Heart right ventricle (tissue), 16 donors: ENCODE results near the gene GNPDA1. TPM values are rescaled to one million over a fixed set of nuclear protein-coding genes. Genes with fewer than 3 reads are reported as not detected.

Experiments
- ATAC-seq, 8 donors: fragments of 200-7000 bp; cut with Tn5 transposase; one replicate each; pipeline ENCODE4 v1.9.1; 2020; ENCODE audit warnings: mild to moderate bottlenecking in 8 of 8, moderate library complexity in 8 of 8, moderate number of reproducible peaks in 1 of 8
- DNase-seq, 2 donors: peaks; one replicate each; pipeline ENCODE4 v3.0.0-alpha.2; 2020
- H3K27ac ChIP-seq, 10 donors: fragments of 200-600 bp; sonication (generic) in 2 of 10; one replicate each; pipeline versions ENCODE4 v1.5.0 to v1.8.0; 2020 to 2022; ENCODE audit warnings: mild to moderate bottlenecking in 3 of 10
- H3K27me3 ChIP-seq, 7 donors: fragments of 200-600 bp; one replicate each; pipeline ENCODE4 v1.8.0; 2021 to 2022; ENCODE audit warnings: mild to moderate bottlenecking in 2 of 7
- H3K36me3 ChIP-seq, 9 donors: fragments of 200-600 bp; sonication (generic) in 1 of 9; one replicate each; pipeline versions ENCODE4 v1.5.0 to v1.8.0; 2020 to 2022; ENCODE audit warnings: mild to moderate bottlenecking in 2 of 9
- H3K4me1 ChIP-seq, 9 donors: fragments of 200-600 bp; sonication (generic) in 1 of 9; one replicate each; pipeline versions ENCODE4 v1.5.0 to v1.8.0; 2020 to 2022; ENCODE audit warnings: mild to moderate bottlenecking in 4 of 9
- H3K4me3 ChIP-seq, 10 donors: fragments of 200-600 bp; sonication (generic) in 2 of 10; one replicate each; pipeline versions ENCODE4 v1.5.0 to v1.8.0; 2020 to 2022; ENCODE audit warnings: mild to moderate bottlenecking in 7 of 10, moderate library complexity in 2 of 10
- H3K9me3 ChIP-seq, 11 donors: fragments of 200-600 bp in 10 of 11; sonication (generic) in 2 of 11; one replicate each; pipeline versions ENCODE4 v1.5.0 to v1.8.0; 2013 to 2022; ENCODE audit warnings: mild to moderate bottlenecking in 2 of 11, control low read depth in 1 of 11, moderate library complexity in 1 of 11
- CTCF ChIP-seq, 9 donors: fragments of 200-600 bp; sonication (generic) in 2 of 9; IDR thresholded peaks; one replicate each; pipeline versions ENCODE4 v1.5.0 to v1.8.0; 2021 to 2022; ENCODE audit warnings: antibody characterized with exemption in 9 of 9, mild to moderate bottlenecking in 5 of 9, moderate library complexity in 1 of 9
- WGBS, 2 donors: extraction: QIAGEN DNeasy Blood & Tissue Kit; methylation state at CpG; one replicate each; pipeline ENCODE4 v1.1.7; 2013; ENCODE audit warnings: inconsistent platforms in 1 of 2; 5-methylcytosine and 5-hydroxymethylcytosine counted together
- intact Hi-C, 10 donors: fragments of 100-400 bp; cut with DNase I; formaldehyde crosslinking; loops; one replicate each; pipeline versions ENCODE4 v1.11.1 to v1.14.2; 2022
- polyA plus RNA-seq, 2 donors: library from polyadenylated mRNA; stranded (reverse); fragments of 200-250 nt; gene quantifications; one replicate each; pipeline ENCODE4 v1.2.3, GENCODE V29; 2013
- total RNA-seq, 10 donors: library from RNA; stranded (reverse); fragmentation: NEBNext Ultra II Directional in 3 of 10; extraction: Animal tissue kit (Norgen Biotek cat#: 25700) in 3 of 10; gene quantifications; one replicate each; pipeline versions ENCODE4 v1.2.1 to v1.2.4, GENCODE V29; 2021 to 2023
- donor health status: Arrhythmogenic right ventricular cardiomyopathy.
- donor health status: ischemic (EF 13 %, LVEDD 7.1; RV severe dilation, severe dysfunction).
- donor health status: healthy with polysubstance abuse.
- donor health status: DM: no; HTN: yes; CAD: no.
- donor health status: DM: no; HTN: no; CAD: no.
- donor health status: ischemic (EF 25% LVEDD 6.9; RV normal size, moderate dysfunction).
- donor health status: ischemic (EF 25% LVEDD 5.7; RV mildly dilated, moderate dysfunction).
- donor health status: healthy.
- donor health status: DM: yes; HTN: yes; CAD: no.
- donor health status: Ischemic cardiomyopathy.
- donor health status: ischemic (EF 35%, LVEDD 5.7; RV mildly dilated, moderate dysfunction).
- donor health status: nonischemic (EF 11% LVEDD 7.7; RV severe dilation, severe dysfunction).
- donor health status: DM: yes; HTN: yes; CAD: no.
- donor health status: PGD.
- donor health status: ischemic (EF 29% LVEDD 5.4; RV normal size, mild dysfunction).
- donor health status: nonischemic (EF 23%, LVEDD 6.1; RV moderate dilation, normal function).

Gene GNPDA1
- total and polyA plus RNA-seq, 12 donors, result 11.6 to 24.3 (median 20.3) TPM

GRCh38 chr5:142011572-142012185 is 1.1 kb downstream of the GNPDA1 start:
- DNase-seq (no peak), ATAC-seq (peak in 1 of 8 donors; percentile 8)
- peak overlapping the region in 4 of 10 donors; percentile 87 to 94 (median 89) for H3K27ac ChIP-seq
- no peak for TF ChIP-seq CTCF (IDR thresholded peaks at IDR 0.05)
- peak overlapping the region in 7 of 10 donors; percentile 67 to 85 (median 77) for H3K4me3 ChIP-seq
- no peaks in the 10 kb centered on the region for H3K27me3 ChIP-seq
- 91 to 93% methylated on average over 9 of the region's 9 CpGs for WGBS, 2 donors
- peaks cover 0 to 60% (median 10%) of the 10 kb centered on the region in 9 donors for H3K4me1 ChIP-seq
- no peaks in the 10 kb centered on the region for H3K9me3 ChIP-seq
- H3K36me3 ChIP-seq, result peaks cover 0 to 50% (median 0%) of the 10 kb centered on the region in 9 donors
- intact Hi-C loops, result loop anchor here in 6 of 10 donors (2.0 to 10.0 kb wide), 7 partner anchors 51 to 693 kb away; partner anchors contain the start of gene NDFIP1 (in 1 of the 6)

GRCh38 chr5:142009886-142010285 is 2.9 kb downstream of the GNPDA1 start:
- no peak for ATAC-seq
- H3K27ac ChIP-seq, result no peak overlapping the region
- H3K27me3 ChIP-seq, result no peaks in the 10 kb centered on the region
- 86 to 89% methylated on average over 4 of the region's 4 CpGs for WGBS, 2 donors
- no peak for DNase-seq
- no peak overlapping the region for H3K4me3 ChIP-seq
- H3K36me3 ChIP-seq, result peaks cover 0 to 68% (median 6%) of the 10 kb centered on the region in 9 donors
- no peaks in the 10 kb centered on the region for H3K9me3 ChIP-seq
- no peak for TF ChIP-seq CTCF (IDR thresholded peaks at IDR 0.05)
- peaks cover 0 to 45% (median 10%) of the 10 kb centered on the region in 9 donors for H3K4me1 ChIP-seq
- intact Hi-C loops, result loop anchor here in 5 of 10 donors (5.0 to 10.0 kb wide), 8 partner anchors 52 to 695 kb away; partner anchors contain the start of gene NDFIP1 (in 1 of the 5)

- Histone ChIP-seq H3K4me1 (peaks cover 0 to 34% (median 12%) of the 10 kb centered on the region in 9 donors), H3K27me3 (no peaks in the 10 kb centered on the region), H3K4me3 (no peak overlapping the region), H3K9me3 (no peaks in the 10 kb centered on the region), H3K36me3 (peaks cover 0 to 78% (median 13%) of the 10 kb centered on the region in 9 donors), H3K27ac (no peak overlapping the region)
- intact Hi-C loops, result loop anchor here in 2 of 10 donors (10.0 kb wide), 2 partner anchors 536 to 686 kb away; no protein-coding TSS in a partner anchor
- ATAC-seq (no peak), DNase-seq (no peak)
- no peak for TF ChIP-seq CTCF (IDR thresholded peaks at IDR 0.05)
Measured at GRCh38 chr5:142008813-142009212, 4.0 kb downstream of the GNPDA1 start.

- peaks cover 0 to 95% (median 24%) of the 10 kb centered on the region in 9 donors for H3K36me3 ChIP-seq
- no peak for TF ChIP-seq CTCF (IDR thresholded peaks at IDR 0.05)
- ATAC-seq (no peak), DNase-seq (no peak)
- WGBS, 2 donors, result 90 to 94% methylated on average over 1 of the region's 1 CpG
- peaks cover 0 to 22% (median 4%) of the 10 kb centered on the region in 9 donors for H3K4me1 ChIP-seq
- H3K27ac ChIP-seq, result peak overlapping the region in 1 of 10 donors; percentile 8
- H3K4me3 ChIP-seq, result no peak overlapping the region
- H3K27me3 ChIP-seq, result no peaks in the 10 kb centered on the region
- no peaks in the 10 kb centered on the region for H3K9me3 ChIP-seq
- intact Hi-C loops, result loop anchor here in 2 of 10 donors (10.0 kb wide), 2 partner anchors 538 to 688 kb away; no protein-coding TSS in a partner anchor
Measured at GRCh38 chr5:142007237-142007544, 5.6 kb downstream of the GNPDA1 start.
